Measurements from ENCODE around the gene ZGRF1.
"Not testable (repeated sequence)": the region's sequence is repeated elsewhere in the genome, so short reads cannot be mapped to it uniquely, and the experiment has no call there.

ZGRF1 gene

DNA sequence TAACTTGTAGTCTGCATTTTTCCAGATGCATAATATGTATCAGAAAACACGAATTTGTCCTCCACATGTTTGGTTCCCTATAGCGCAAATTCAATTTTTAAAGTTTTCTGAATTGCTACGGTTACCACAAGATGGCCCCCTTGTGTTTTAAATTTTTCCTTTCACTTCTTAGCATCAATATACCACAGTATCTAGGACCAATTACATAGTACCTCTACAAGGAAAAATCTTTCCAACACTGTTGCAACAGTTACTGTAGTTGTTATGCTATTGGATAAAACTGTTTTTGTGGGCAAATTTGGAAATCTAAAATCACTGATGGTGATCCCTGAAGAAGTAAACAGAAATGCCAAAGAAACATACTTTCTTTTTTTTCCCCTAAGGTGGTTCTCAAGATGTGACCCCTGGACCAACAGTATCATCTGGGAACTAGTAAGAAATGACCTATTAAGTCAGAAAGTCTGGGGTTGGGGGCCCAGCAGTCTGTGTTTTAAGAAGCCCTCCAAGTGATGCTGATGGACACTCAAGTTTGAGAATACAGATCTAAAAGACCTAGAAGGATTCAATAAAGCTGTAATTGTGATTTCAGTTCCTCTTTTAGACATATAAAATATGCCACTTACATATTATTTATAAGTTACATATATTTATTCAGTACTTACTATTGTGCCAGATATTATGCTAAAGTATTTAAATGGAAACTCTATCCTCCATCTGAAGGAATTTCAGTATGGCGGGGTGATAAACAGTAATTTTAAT is 3.1 kb downstream of the ZGRF1 start:
- no peak overlapping the region for H3K9ac ChIP-seq
- no peaks in the 10 kb centered on the region for H4K20me1 ChIP-seq (ENCODE audit: insufficient read depth)
- TF ChIP-seq, protein P1, sequence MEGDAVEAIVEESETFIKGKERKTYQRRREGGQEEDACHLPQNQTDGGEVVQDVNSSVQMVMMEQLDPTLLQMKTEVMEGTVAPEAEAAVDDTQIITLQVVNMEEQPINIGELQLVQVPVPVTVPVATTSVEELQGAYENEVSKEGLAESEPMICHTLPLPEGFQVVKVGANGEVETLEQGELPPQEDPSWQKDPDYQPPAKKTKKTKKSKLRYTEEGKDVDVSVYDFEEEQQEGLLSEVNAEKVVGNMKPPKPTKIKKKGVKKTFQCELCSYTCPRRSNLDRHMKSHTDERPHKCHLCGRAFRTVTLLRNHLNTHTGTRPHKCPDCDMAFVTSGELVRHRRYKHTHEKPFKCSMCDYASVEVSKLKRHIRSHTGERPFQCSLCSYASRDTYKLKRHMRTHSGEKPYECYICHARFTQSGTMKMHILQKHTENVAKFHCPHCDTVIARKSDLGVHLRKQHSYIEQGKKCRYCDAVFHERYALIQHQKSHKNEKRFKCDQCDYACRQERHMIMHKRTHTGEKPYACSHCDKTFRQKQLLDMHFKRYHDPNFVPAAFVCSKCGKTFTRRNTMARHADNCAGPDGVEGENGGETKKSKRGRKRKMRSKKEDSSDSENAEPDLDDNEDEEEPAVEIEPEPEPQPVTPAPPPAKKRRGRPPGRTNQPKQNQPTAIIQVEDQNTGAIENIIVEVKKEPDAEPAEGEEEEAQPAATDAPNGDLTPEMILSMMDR (conservative IDR thresholded peaks at IDR 0.05; ENCODE audit: low read depth, low read length): peak; percentile 68
- no peak overlapping the region for H2AFZ ChIP-seq (ENCODE audit: low read depth)
- H3K4me3 ChIP-seq (IDR thresholded peaks at IDR 0.05; ENCODE audit: insufficient read depth, low read depth, low read length): no peak overlapping the region
- no peak overlapping the region for H3K27ac ChIP-seq
- H3K4me2 ChIP-seq: peak overlapping the region; percentile 10
- no peaks in the 10 kb centered on the region for H3K36me3 ChIP-seq (ENCODE audit: insufficient read depth)
- H3K4me1 ChIP-seq (ENCODE audit: low read depth, poor library complexity, severe bottlenecking): peaks cover 33% of the 10 kb centered on the region
- H3K27me3 ChIP-seq (ENCODE audit: insufficient read depth, low read depth): no peaks in the 10 kb centered on the region
- H3K79me2 ChIP-seq (ENCODE audit: insufficient read depth, low read depth): peaks cover 50% of the 10 kb centered on the region

GRCh38 chr4:112626228-112626627 is 10.5 kb downstream of the ZGRF1 start:
- Histone ChIP-seq H4K20me1 (ENCODE audit: insufficient read depth) (no peaks in the 10 kb centered on the region), H2AFZ (ENCODE audit: low read depth) (no peak overlapping the region), H3K79me2 (ENCODE audit: insufficient read depth, low read depth) (no peaks in the 10 kb centered on the region), H3K4me2 (no peak overlapping the region), H3K9ac (no peak overlapping the region), H3K36me3 (ENCODE audit: insufficient read depth) (no peaks in the 10 kb centered on the region), H3K4me3 (IDR thresholded peaks at IDR 0.05; ENCODE audit: insufficient read depth, low read depth, low read length) (no peak overlapping the region), H3K27ac (no peak overlapping the region), H3K27me3 (ENCODE audit: insufficient read depth, low read depth) (no peaks in the 10 kb centered on the region), H3K4me1 (ENCODE audit: low read depth, poor library complexity, severe bottlenecking) (no peaks in the 10 kb centered on the region)
- TF ChIP-seq, protein P1 (conservative IDR thresholded peaks at IDR 0.05; ENCODE audit: low read depth, low read length): no peak

GRCh38 chr4:112616984-112617383 is 19.7 kb downstream of the ZGRF1 start:
- H3K27ac ChIP-seq: no peak overlapping the region
- no peak overlapping the region for H3K4me3 ChIP-seq (IDR thresholded peaks at IDR 0.05; ENCODE audit: insufficient read depth, low read depth, low read length)
- TF ChIP-seq, protein P1 (conservative IDR thresholded peaks at IDR 0.05; ENCODE audit: low read depth, low read length): no peak
- no peaks in the 10 kb centered on the region for H3K36me3 ChIP-seq (ENCODE audit: insufficient read depth)
- no peaks in the 10 kb centered on the region for H3K27me3 ChIP-seq (ENCODE audit: insufficient read depth, low read depth)
- H3K9ac ChIP-seq: no peak overlapping the region
- no peaks in the 10 kb centered on the region for H3K4me1 ChIP-seq (ENCODE audit: low read depth, poor library complexity, severe bottlenecking)
- H3K79me2 ChIP-seq (ENCODE audit: insufficient read depth, low read depth): no peaks in the 10 kb centered on the region
- no peaks in the 10 kb centered on the region for H4K20me1 ChIP-seq (ENCODE audit: insufficient read depth)
- no peak overlapping the region for H2AFZ ChIP-seq (ENCODE audit: low read depth)
- no peak overlapping the region for H3K4me2 ChIP-seq

DNA sequence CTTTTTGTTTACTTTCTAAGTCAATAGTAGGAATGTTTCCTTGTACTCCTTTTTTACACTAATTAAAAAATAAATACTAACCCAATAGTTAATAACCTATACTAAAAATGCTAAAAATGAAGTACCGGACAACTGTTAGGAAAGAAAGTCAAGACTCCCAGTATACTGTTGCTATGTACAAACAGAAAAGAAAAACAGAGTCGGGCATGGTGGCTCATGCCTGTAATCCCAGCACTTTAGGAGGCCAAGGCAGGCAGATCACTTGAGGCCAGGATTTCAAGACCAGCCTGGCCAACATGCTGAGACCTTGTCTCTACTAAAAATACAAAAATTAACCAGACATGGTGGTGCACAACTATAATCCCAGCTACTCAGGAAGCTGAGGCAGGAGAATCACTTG is 23.9 kb downstream of the ZGRF1 start:
- H4K20me1 ChIP-seq (ENCODE audit: insufficient read depth); H2AFZ ChIP-seq (ENCODE audit: low read depth); H3K79me2 ChIP-seq (ENCODE audit: insufficient read depth, low read depth); H3K4me1 ChIP-seq (ENCODE audit: low read depth, poor library complexity, severe bottlenecking); H3K27ac ChIP-seq; H3K4me3 ChIP-seq (IDR thresholded peaks at IDR 0.05; ENCODE audit: insufficient read depth, low read depth, low read length); H3K9ac ChIP-seq; H3K4me2 ChIP-seq; H3K36me3 ChIP-seq (ENCODE audit: insufficient read depth); H3K27me3 ChIP-seq (ENCODE audit: insufficient read depth, low read depth): not testable (repeated sequence)

DNA sequence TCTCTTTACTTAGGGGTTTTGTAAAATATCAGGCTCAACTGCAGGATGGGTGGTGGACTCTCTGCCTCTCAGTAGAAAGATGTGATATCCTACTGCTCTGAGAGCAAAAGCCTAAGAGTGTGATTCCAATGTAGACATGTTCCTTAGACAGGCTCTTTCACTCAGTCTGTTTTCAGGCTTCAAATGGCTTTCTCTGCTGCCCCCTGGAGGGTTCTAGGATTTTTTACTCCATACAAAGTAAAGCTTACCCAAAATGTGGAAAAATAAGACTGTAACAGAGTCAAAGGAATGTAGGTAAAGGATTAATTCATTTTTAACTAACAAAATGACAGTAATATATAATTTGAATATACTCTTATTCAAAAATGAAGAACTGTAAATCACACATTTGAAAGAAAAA is 32.1 kb downstream of the ZGRF1 start:
- Histone ChIP-seq H3K4me3 (IDR thresholded peaks at IDR 0.05; ENCODE audit: insufficient read depth, low read depth, low read length) (no peak overlapping the region), H3K4me2 (no peak overlapping the region), H3K36me3 (ENCODE audit: insufficient read depth) (no peaks in the 10 kb centered on the region), H3K4me1 (ENCODE audit: low read depth, poor library complexity, severe bottlenecking) (no peaks in the 10 kb centered on the region), H3K79me2 (ENCODE audit: insufficient read depth, low read depth) (no peaks in the 10 kb centered on the region), H4K20me1 (ENCODE audit: insufficient read depth) (no peaks in the 10 kb centered on the region), H3K27ac (no peak overlapping the region), H3K27me3 (ENCODE audit: insufficient read depth, low read depth) (no peaks in the 10 kb centered on the region), H3K9ac (no peak overlapping the region), H2AFZ (ENCODE audit: low read depth) (no peak overlapping the region)
- TF ChIP-seq, protein P1 (conservative IDR thresholded peaks at IDR 0.05; ENCODE audit: low read depth, low read length): peak; percentile 75
